H1 (cell line): Measurements from ENCODE around the gene SGPP2. TPM values are rescaled to one million over a fixed set of nuclear protein-coding genes. Genes with fewer than 3 reads are reported as not detected.

Experiments used
- BCL11A ChIP-seq, 2 experiments: IDR thresholded peaks; one replicate each; pipeline ENCODE4 v1.6.1; 2011; ENCODE audit warnings: low read depth in 2 of 2, low read length in 2 of 2, mild to moderate bottlenecking in 2 of 2
- CBX8 ChIP-seq: fragments of 300-800, 300-1000 bp; sonication (generic); IDR thresholded peaks from 2 replicates; pipeline ENCODE4 v1.7.1; 2016; ENCODE audit warnings: low read depth, low read length, borderline replicate concordance
- CHD2 ChIP-seq: IDR thresholded peaks from 2 replicates; pipeline ENCODE4 v1.6.1; 2012; ENCODE audit warnings: low read length, improper control_type of control experiment
- CTBP2 ChIP-seq: IDR thresholded peaks from 2 replicates; pipeline ENCODE4 v1.7.0; 2011; ENCODE audit warnings: borderline replicate concordance, mild to moderate bottlenecking, moderate library complexity, mixed read lengths, low read length; ENCODE audit not compliant: insufficient read depth, insufficient read length
- EGR1 ChIP-seq: IDR thresholded peaks from 2 replicates; pipeline ENCODE4 v1.6.1; 2011; ENCODE audit warnings: low read depth, low read length, borderline replicate concordance
- EP300 ChIP-seq, 2 experiments: IDR thresholded peaks; 1 replicate in 1 of 2; 2 replicates in 1 of 2; pipeline ENCODE4 v1.6.1; 2011 to 2012; ENCODE audit warnings: low read depth in 2 of 2, low read length in 2 of 2, mild to moderate bottlenecking in 2 of 2, borderline replicate concordance in 1 of 2, inconsistent platforms in 1 of 2, moderate library complexity in 1 of 2
- GABPA ChIP-seq: IDR thresholded peaks from 2 replicates; pipeline ENCODE4 v1.6.1; 2011; ENCODE audit warnings: mild to moderate bottlenecking, low read length, moderate library complexity, borderline replicate concordance; ENCODE audit not compliant: insufficient read depth
- GTF2F1 ChIP-seq: IDR thresholded peaks from 2 replicates; pipeline ENCODE4 v1.6.1; 2012; ENCODE audit warnings: low read depth, low read length, improper control_type of control experiment, borderline replicate concordance
- JUN ChIP-seq: IDR thresholded peaks from 2 replicates; pipeline ENCODE4 v1.6.1; 2011; ENCODE audit warnings: low read depth, mild to moderate bottlenecking, improper control_type of control experiment, low read length
- JUND ChIP-seq: IDR thresholded peaks from 2 replicates; pipeline ENCODE4 v1.6.1; 2011; ENCODE audit warnings: mild to moderate bottlenecking, improper control_type of control experiment, low read length
- KDM5A ChIP-seq: fragments of 200-600 bp; IDR thresholded peaks from 2 replicates; pipeline ENCODE4 v1.7.1; 2012; ENCODE audit warnings: mild to moderate bottlenecking, low read length, inconsistent platforms, mixed read lengths
- MAX ChIP-seq: IDR thresholded peaks from 2 replicates; pipeline ENCODE4 v1.6.1; 2012; ENCODE audit warnings: inconsistent platforms
- NRF1 ChIP-seq: IDR thresholded peaks from 2 replicates; pipeline ENCODE4 v1.6.1; 2011; ENCODE audit warnings: mild to moderate bottlenecking, low read depth, low read length, improper control_type of control experiment
- POLR2AphosphoS5 ChIP-seq: IDR thresholded peaks from 2 replicates; pipeline ENCODE4 v1.6.1; 2011; ENCODE audit warnings: low read depth, low read length
- POU5F1 ChIP-seq: IDR thresholded peaks from 2 replicates; pipeline ENCODE4 v1.6.1; 2011; ENCODE audit warnings: low read depth, mild to moderate bottlenecking, low read length, moderate library complexity
- RFX5 ChIP-seq: IDR thresholded peaks from 2 replicates; pipeline ENCODE4 v1.6.1; 2011; ENCODE audit warnings: low read depth, low read length, improper control_type of control experiment, borderline replicate concordance
- SIRT6 ChIP-seq: IDR thresholded peaks from one replicate; pipeline ENCODE4 v1.7.1; 2012; ENCODE audit warnings: low read length, inconsistent platforms
- SIX5 ChIP-seq: IDR thresholded peaks from 2 replicates; pipeline ENCODE4 v1.6.1; 2011; ENCODE audit warnings: mild to moderate bottlenecking, low read depth, low read length
- SP1 ChIP-seq: IDR thresholded peaks from 2 replicates; pipeline ENCODE4 v1.6.1; 2011; ENCODE audit warnings: low read depth, low read length
- SRF ChIP-seq: IDR thresholded peaks from 2 replicates; pipeline ENCODE4 v1.6.1; 2011; ENCODE audit warnings: mild to moderate bottlenecking, low read depth, low read length, moderate library complexity
- SUZ12 ChIP-seq: fragments of 200-600 bp; sonication (generic); IDR thresholded peaks from 2 replicates; pipeline ENCODE4 v1.6.1; 2012; ENCODE audit warnings: mild to moderate bottlenecking, inconsistent platforms, low read length, moderate library complexity, mixed read lengths
- TBP ChIP-seq: IDR thresholded peaks from 2 replicates; pipeline ENCODE4 v1.6.1; 2011; ENCODE audit warnings: low read depth, low read length, improper control_type of control experiment
- ZNF274 ChIP-seq: IDR thresholded peaks from 2 replicates; pipeline ENCODE4 v1.7.0; 2012; ENCODE audit warnings: low read length, borderline replicate concordance; ENCODE audit errors: extremely low read depth
- polyA plus RNA-seq, 7 experiments: library from polyadenylated mRNA; depleted of rRNA in 3 of 7; stranded (reverse) in 5 of 7; unstranded in 2 of 7; fragments of >200 nt in 5 of 7; fragments of 200-250 nt in 2 of 7; gene quantifications; 1 replicate in 5 of 7; 2 replicates in 1 of 7; 4 replicates in 1 of 7; pipeline versions ENCODE4 v1.2.1 to v1.2.3, GENCODE V29; 2011 to 2013; ENCODE audit warnings: missing spikeins in 2 of 7, mixed read lengths in 2 of 7
- total RNA-seq: library from RNA; stranded (reverse); fragmentation: NEBNext Ultra II Directional; extraction: Animal tissue kit (Norgen Biotek cat#: 25700); gene quantifications from 2 replicates; pipeline ENCODE4 v1.2.1, GENCODE V29; 2021

SGPP2 gene
- total and polyA plus RNA-seq, 2 of the 8 experiments (the other 6 are each of a cell fraction or from before 2014, with no cell fraction given): 0.29 TPM; not detected in 1

GRCh38 chr2:222424276-222424728 lies at the start of gene SGPP2 (continued):
- TF ChIP-seq GABPA (no peak), POU5F1 (no peak), NRF1 (no peak), EGR1 (peak; percentile 53; the same call in 1 of the 2 replicates), ZNF274 (no peak), CBX8 (no peak), SRF (no peak), SIX5 (no peak), SIRT6 (no peak), GTF2F1 (no peak), JUN (no peak), JUND (no peak), SUZ12 (no peak; the same call in 1 of the 2 replicates), CHD2 (no peak), SP1 (no peak), BCL11A (IDR thresholded peaks at IDR 0.05; ENCODE audit: low read depth in 2 of 2, low read length in 2 of 2) (no peak), TBP (no peak), POLR2AphosphoS5 (no peak), CTBP2 (peak; percentile 17), RFX5 (no peak), EP300 (IDR thresholded peaks at IDR 0.05; ENCODE audit: borderline replicate concordance in 1 of 2, low read depth in 2 of 2, low read length in 2 of 2) (no peak), KDM5A (no peak), MAX (peak; percentile 28; the same call in 1 of the 2 replicates)
